ENCODE data around the gene AGAP1. TPM values are rescaled to one million over a fixed set of nuclear protein-coding genes. Genes with fewer than 3 reads are reported as not detected.
A peak's percentile ranks its signal among the peaks of the same experiment; 100 is the strongest.

AGAP1 gene
- total and polyA plus RNA-seq, 7 donors, result 10.8 to 42.7 (median 18.6) TPM

GRCh38 chr2:235468978-235469655, 24.7 kb upstream of the AGAP1 start:
- Histone ChIP-seq H3K9me3 (no peaks in the 10 kb centered on the region), H3K36me3 (no peaks in the 10 kb centered on the region), H3K4me3 (no peak overlapping the region), H3K27me3 (no peaks in the 10 kb centered on the region), H3K27ac (peak overlapping the region; percentile 29 to 56 (median 48)), H3K4me1 (peaks cover 0 to 12% (median 3%) of the 10 kb centered on the region in 4 donors)
- TF ChIP-seq CTCF (IDR thresholded peaks at IDR 0.05) (no peak), POLR2AphosphoS5 (IDR thresholded peaks at IDR 0.05) (peak in 3 of 4 donors; percentile 40 to 57 (median 42)), POLR2A (IDR thresholded peaks at IDR 0.05) (no peak), EP300 (IDR thresholded peaks at IDR 0.05) (no peak)
- peak; percentile 69 for DNase-seq
- intact Hi-C loops (cut with DNase I), result no loop called here
- WGBS, 2 donors, result 16 to 38% methylated on average over 9 of the region's 9 CpGs

GRCh38 chr2:235471186-235471747, 22.6 kb upstream of the AGAP1 start:
- no peaks in the 10 kb centered on the region for H3K36me3 ChIP-seq
- H3K9me3 ChIP-seq, result no peaks in the 10 kb centered on the region
- H3K27me3 ChIP-seq, result no peaks in the 10 kb centered on the region
- DNase-seq, result no peak
- peaks cover 0 to 12% (median 3%) of the 10 kb centered on the region in 4 donors for H3K4me1 ChIP-seq
- intact Hi-C loops (cut with DNase I), result no loop called here
- H3K27ac ChIP-seq, result no peak overlapping the region
- 82 to 84% methylated on average over 5 of the region's 5 CpGs for WGBS, 2 donors
- TF ChIP-seq POLR2A (IDR thresholded peaks at IDR 0.05) (no peak), EP300 (IDR thresholded peaks at IDR 0.05) (no peak), CTCF (IDR thresholded peaks at IDR 0.05) (no peak), POLR2AphosphoS5 (IDR thresholded peaks at IDR 0.05) (no peak)
- no peak overlapping the region for H3K4me3 ChIP-seq

- 27 to 72% methylated on average over 4 of the region's 4 CpGs for whole genome bisulfite sequencing, 2 donors
Measured at GRCh38 chr2:235472443-235472842, 21.4 kb upstream of the AGAP1 start.

GRCh38 chr2:235478609-235479008, 15.2 kb upstream of the AGAP1 start:
- TF ChIP-seq EP300 (IDR thresholded peaks at IDR 0.05) (no peak), POLR2AphosphoS5 (IDR thresholded peaks at IDR 0.05) (peak in 1 of 4 donors; percentile 24)
- Histone ChIP-seq H3K9me3 (no peaks in the 10 kb centered on the region), H3K4me3 (no peak overlapping the region), H3K36me3 (no peaks in the 10 kb centered on the region), H3K4me1 (peaks cover 0 to 15% (median 10%) of the 10 kb centered on the region in 4 donors), H3K27me3 (no peaks in the 10 kb centered on the region), H3K27ac (no peak overlapping the region)
- DNase-seq, result no peak
- WGBS, 2 donors, result 50 to 60% methylated on average over 6 of the region's 6 CpGs
- intact Hi-C loops (cut with DNase I), result no loop called here

More at GRCh38 chr2:235472443-235472842, 21.4 kb upstream of the AGAP1 start:
- no peaks in the 10 kb centered on the region for H3K27me3 ChIP-seq
- no peaks in the 10 kb centered on the region for H3K9me3 ChIP-seq
- intact Hi-C loops (cut with DNase I), result no loop called here
- H3K4me1 ChIP-seq, result peaks cover 0 to 12% (median 3%) of the 10 kb centered on the region in 4 donors
- no peak for DNase-seq
- H3K27ac ChIP-seq, result no peak overlapping the region
- TF ChIP-seq POLR2AphosphoS5 (IDR thresholded peaks at IDR 0.05), result no peak
- TF ChIP-seq POLR2A (IDR thresholded peaks at IDR 0.05), result no peak
- no peak for TF ChIP-seq EP300 (IDR thresholded peaks at IDR 0.05)
- TF ChIP-seq CTCF (IDR thresholded peaks at IDR 0.05), result no peak
- H3K36me3 ChIP-seq, result no peaks in the 10 kb centered on the region
- H3K4me3 ChIP-seq, result no peak overlapping the region

GRCh38 chr2:235479604-235480003, 14.2 kb upstream of the AGAP1 start:
- no peak for DNase-seq
- H3K27me3 ChIP-seq, result no peaks in the 10 kb centered on the region
- intact Hi-C loops (cut with DNase I), result no loop called here
- TF ChIP-seq POLR2A (IDR thresholded peaks at IDR 0.05), result no peak
- TF ChIP-seq POLR2AphosphoS5 (IDR thresholded peaks at IDR 0.05), result no peak
- no peak for TF ChIP-seq CTCF (IDR thresholded peaks at IDR 0.05)
- no peak for TF ChIP-seq EP300 (IDR thresholded peaks at IDR 0.05)
- H3K4me3 ChIP-seq, result no peak overlapping the region
- WGBS, 2 donors, result 83 to 95% methylated on average over 11 of the region's 11 CpGs
- no peaks in the 10 kb centered on the region for H3K9me3 ChIP-seq
- H3K4me1 ChIP-seq, result peaks cover 0 to 15% (median 10%) of the 10 kb centered on the region in 4 donors
- H3K27ac ChIP-seq, result no peak overlapping the region
- no peaks in the 10 kb centered on the region for H3K36me3 ChIP-seq

Measured in sigmoid colon (tissue), 7 donors.